Erythroblast (primary cell): Measurements from ENCODE around the gene CLCA4.

Experiments
- GATA1 ChIP-seq: IDR thresholded peaks from 2 replicates; pipeline ENCODE4 v1.6.1; 2011; ENCODE audit warnings: low read depth, mild to moderate bottlenecking, control low read depth, low read length, moderate library complexity
- POLR2A ChIP-seq: IDR thresholded peaks from 2 replicates; pipeline ENCODE4 v1.6.1; 2011; ENCODE audit warnings: mild to moderate bottlenecking, low read length

DNA sequence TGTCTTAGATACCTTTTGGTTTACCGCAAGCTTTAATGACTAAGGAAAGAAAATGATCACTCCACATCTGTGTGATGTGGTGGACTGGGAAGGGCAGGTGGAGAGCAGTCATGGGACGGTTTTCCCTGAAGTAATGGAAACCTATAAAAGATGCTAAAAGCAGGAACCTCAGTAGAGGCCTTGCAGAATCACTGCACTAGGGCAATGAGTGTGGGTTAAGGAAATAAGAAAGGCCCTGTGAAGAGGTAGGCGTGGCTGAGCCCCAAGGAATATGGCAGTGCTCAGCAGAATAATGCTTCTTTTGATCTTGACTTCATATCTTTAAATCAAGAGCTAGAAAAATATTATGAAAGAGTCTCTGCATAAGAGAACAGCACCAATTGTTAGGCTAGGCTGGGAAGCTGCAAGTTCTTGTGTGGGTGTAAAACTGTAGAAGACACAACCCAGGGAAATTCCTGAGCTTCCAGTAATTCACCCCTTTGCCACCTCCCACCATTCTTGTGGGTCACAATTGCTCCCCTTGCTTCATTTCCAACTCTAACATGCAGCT, 49.9 kb downstream of the CLCA4 start:
- TF ChIP-seq POLR2A (no peak), GATA1 (no peak)
